HG02943 (cell line): Measurements from ENCODE around the gene SASH1.

Experiments used
- ATAC-seq: cut with Tn5 transposase; IDR thresholded peaks from one replicate; pipeline ENCODE4 v1.9.1; 2021; ENCODE audit warnings: mild to moderate bottlenecking, low read depth, moderate library complexity; ENCODE audit not compliant: unreplicated experiment

SASH1 gene

DNA sequence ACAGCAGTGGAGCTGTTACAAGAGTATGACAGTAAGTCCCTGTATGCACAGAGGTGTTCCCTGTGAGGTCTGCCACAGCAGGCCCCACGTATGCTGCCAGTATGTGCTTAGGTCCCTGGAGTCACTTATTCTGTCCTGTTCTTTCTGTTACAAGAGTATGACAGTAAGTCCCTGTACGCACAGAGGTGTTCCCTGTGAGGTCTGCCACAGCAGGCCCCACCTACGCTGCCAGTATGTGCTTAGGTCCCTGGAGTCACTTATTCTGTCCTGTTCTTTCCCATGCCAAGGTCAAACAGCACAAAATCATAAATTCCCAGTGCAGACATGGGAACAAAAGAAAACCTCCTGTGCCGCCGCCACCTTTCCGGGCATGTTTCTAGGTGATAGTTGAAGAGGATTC, 192.2 kb downstream of the SASH1 start:
- ATAC-seq = no peak

GRCh38 chr6:148535381-148535780, 192.7 kb downstream of the SASH1 start:
- no peak for ATAC-seq

- no peak for ATAC-seq
These were observed 193.3 kb downstream of the SASH1 start for GRCh38 chr6:148535976-148536375.

DNA sequence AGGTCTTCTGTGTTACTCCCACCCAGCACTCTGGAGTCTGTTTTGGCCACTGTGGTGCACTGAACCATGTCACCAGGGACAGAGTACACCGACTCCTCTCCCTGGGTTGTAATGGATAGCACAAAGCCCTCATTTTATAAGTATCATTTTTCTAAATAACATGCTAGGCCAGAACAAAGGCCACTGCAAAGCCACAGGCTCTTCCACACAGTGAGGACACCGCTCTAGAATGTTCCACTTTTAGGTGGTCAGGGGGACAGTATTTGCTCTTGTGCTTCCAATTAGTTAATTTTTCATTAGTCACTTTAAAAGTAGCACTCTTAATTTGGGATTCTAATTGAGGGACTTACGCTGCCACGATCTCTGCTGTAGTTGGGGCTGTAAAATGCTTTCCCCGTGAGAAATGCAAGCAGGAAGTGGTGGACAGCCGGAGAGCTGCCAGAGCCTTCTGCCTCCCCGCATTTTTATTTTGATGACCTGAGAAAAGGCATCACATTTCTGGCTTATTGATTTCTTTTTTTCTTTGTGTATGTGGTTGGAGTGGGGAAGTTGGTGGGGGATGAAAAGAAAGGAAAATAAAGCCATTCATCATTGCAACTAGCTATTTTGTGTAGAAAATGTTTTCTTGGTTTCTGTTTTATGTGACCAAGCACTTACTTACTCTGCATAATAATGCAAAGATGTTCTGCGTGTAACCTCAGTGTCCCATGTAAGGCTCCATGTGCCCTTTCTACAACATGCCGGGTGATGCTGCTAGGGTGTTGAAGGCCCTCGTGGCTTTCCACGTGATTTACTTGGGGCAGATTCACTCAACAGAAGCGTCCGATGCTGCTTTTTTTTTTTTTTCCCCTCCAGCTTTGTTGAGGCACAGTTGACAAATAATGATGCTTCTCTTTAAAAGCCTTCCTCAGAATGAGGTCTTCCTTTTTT, 195.9 kb downstream of the SASH1 start:
- no peak for ATAC-seq

DNA sequence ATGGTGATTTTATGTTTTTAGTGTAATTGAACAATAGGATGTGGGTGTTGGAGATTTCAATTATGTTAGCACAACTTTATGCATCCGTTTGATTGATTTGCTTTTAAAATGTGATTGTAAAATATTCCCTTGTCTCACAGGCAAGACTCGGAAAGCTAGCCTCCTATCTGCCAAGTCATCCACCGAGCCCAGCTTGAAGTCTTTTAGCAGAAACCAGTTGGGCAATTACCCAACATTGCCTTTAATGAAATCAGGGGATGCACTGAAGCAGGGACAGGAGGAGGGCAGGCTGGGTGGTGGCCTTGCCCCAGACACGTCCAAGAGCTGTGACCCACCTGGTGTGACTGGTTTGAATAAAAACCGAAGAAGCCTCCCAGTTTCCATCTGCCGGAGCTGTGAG, 200.9 kb downstream of the SASH1 start:
- no peak for ATAC-seq

DNA sequence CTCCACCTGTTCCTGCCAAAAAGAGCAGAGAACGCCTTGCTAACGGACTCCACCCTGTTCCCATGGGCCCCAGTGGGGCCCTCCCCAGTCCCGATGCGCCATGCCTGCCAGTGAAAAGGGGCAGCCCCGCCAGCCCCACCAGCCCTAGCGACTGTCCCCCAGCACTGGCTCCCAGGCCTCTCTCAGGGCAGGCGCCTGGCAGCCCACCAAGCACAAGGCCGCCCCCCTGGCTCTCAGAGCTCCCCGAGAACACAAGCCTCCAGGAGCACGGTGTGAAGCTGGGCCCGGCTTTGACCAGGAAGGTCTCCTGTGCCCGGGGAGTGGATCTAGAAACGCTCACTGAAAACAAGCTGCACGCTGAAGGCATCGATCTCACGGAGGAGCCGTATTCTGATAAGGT, 201.8 kb downstream of the SASH1 start:
- no peak for ATAC-seq

DNA sequence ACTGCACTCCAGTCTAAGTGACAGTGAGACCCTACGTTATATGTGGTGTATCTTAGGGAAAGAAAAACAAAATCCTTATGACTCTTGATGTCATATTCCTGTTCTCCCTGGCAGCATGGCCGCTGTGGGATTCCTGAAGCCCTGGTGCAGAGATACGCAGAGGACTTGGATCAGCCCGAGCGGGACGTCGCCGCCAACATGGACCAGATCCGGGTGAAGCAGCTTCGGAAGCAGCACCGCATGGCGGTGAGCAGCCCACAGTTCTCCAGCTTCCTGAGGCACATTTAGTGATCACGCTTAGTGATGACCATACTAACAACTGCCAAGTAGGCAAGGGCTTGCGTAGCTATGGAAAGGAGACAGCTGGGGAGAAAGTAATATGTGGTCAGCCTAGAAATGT, 203.3 kb downstream of the SASH1 start:
- no peak for ATAC-seq

DNA sequence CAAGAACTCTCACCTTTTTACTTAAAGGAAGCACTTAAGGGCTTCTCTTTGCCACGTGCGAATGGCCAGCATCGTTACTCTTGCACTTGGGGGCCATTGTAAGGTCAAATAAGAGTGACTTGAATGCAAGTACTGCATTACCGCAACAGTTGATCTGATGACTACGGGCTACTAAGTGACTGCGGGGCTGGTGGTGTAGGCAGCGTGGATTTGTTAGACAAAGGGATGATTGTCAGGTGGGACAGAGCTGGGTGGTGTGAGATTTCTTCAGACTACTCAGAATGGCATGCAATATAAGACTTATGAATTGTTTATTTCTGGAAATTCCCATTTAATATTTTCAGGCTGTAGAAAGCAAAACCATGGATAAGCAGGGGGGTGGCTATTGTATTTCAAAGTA, 204.5 kb downstream of the SASH1 start:
- ATAC-seq = no peak

- no peak for ATAC-seq
These were observed 205.6 kb downstream of the SASH1 start for GRCh38 chr6:148548065-148548748.

- no peak for ATAC-seq
These were observed 206.1 kb downstream of the SASH1 start for GRCh38 chr6:148548749-148549140.

DNA sequence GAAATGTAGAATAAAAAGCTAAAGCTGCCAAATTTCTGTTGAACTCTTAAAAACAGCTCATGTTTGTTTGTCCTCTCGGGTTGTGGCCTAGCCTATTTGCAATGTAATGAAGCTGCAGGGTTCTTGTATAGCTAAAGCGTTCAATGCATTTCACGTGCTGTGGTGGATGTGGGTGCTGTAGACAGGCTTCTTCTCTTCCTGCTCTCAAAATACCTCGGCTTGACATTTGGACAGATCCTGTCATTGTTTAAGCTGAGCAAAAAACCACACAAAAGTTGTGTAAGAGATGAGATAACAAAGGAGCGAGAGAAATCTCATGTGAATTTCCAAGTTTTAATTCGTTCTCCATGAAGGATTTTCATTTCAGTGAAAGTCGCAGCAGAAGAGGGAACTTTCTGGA, 207.9 kb downstream of the SASH1 start:
- ATAC-seq = no peak

- no peak for ATAC-seq
These were observed 208.6 kb downstream of the SASH1 start for GRCh38 chr6:148551226-148551625.

- ATAC-seq = no peak
These were observed 213.8 kb downstream of the SASH1 start for GRCh38 chr6:148556410-148556809.

DNA sequence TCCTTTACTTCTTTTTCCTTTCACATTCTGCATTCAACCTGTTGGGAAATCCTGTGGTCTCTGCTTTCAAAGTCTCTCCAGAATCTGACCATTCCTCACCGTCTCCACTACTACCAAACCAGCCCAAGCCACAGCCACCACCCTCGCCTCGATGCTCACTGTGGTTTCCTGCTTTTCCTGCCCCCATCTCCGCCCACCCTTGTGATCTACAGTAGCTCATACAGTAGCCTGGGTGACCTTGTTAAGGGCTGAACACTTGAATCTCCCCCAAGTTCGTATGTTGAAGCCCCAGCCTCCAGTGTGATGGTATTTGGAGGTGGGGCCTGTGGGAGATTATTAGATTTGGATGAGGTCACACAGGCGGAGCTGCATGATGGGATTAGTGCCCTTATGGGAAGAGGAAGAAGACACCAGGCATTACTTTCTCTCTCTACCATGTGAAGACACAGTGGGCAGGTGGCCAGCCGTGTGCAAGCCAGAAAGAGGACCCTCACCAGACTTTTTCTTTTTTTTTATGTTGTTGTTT, 215.2 kb downstream of the SASH1 start:
- ATAC-seq = no peak

GRCh38 chr6:148559848-148560433, 217.3 kb downstream of the SASH1 start:
- peak; percentile 76 for ATAC-seq

DNA sequence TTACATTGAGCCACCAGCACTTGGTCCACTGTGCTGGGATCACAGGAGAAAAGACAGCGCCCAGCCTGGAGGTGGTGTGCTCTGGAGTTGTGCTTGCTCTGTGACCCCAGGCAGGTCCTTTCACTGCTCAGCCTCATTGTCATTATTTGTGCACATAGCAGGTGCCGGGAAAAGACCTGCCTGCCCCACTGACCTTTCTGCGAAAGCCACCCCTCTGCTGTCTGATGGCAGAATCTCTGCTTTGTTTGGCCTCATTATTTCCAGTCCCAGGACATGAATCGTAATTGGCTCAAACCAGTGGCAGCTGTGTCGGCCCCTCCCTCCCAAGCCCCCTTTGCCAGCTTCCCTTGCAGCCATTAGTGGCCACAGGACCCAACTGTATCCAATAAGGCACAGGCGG, 219.0 kb downstream of the SASH1 start:
- no peak for ATAC-seq

DNA sequence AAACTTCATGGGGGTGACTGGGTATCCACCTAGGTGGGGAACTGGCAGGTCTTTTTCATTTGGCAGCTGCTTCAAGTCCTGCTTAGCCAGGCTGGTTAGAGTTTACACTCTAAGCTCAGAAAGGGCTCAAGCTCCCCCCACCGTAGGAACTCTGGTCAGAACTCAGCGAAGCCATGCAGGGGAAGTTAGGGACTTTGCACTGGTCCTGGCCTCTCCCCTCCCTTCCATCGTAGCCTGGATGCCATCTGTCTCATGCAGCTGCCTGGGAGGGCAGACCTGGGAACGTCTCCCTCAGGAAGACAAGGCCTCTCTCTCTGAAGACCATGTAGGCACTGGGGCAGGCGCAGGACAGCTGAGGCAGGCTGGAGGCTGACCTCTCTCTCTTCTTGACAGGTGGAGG, 220.4 kb downstream of the SASH1 start:
- ATAC-seq = no peak

DNA sequence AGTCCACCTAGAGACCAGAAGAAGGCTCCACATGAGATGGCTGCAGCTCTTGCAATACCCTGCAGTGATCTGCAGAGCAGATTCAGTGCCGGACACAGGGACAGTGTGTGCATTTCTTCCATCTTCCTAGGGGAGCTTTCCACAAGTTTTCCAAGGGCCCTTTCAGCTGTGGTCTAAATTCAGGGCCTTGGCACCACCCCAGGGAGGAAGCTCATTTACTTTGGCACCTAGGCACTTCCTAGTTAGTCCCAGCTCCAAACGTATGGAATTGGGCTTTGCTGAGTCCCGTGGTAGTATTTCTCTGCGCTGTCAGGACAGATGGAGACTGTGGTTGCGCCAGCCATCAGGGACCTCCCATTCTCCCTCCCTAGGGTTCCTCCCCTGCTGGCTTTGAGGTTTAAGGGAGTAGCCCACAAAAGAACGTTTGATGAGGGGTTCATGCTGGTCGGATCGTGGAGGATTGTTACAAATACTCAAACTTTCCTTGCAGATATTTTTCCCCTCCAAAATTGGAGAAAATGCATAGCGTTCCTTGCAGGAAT, 221.9 kb downstream of the SASH1 start:
- no peak for ATAC-seq

GRCh38 chr6:148565321-148565926, 222.8 kb downstream of the SASH1 start:
- no peak for ATAC-seq

DNA sequence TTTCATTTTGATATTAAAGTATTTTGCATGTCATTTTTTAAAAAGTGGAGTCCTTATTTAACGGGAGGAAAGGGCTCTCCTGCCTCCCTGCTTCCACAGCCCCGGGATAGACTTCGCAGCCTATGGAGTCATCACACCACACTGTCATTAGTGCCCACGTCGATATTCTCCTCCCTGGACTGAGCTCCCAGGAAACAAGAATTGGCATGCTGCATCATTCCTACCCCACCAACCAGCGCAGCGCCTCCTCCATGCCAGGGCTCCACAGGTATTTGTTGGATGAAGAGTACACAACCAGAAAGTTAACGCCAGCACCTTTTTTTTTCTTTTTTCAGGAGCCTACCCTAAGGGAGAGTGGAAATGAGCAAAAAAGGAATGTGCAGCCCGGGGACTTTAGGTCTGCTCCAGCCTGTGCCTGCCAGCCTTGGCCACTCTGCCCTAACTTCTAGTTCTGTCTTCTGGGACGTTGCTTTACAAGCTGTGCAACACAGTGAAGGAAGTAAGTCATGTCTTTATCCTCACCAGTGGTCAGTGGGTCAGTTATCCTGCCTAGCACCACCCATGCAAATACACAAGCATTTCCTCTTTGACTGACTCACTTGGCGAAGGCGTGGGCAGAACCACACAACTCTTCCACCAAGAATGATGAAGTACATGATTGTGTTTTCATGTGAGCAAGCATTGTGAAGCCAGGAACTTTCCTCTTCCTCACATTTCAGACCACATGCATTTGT, 223.5 kb downstream of the SASH1 start:
- ATAC-seq = no peak
